Spleen (tissue), 7 donors: ENCODE measurements around the gene GPR78.

ENCODE experiments used
- POLR2A ChIP-seq, 3 donors: fragments of 450-650 bp; IDR thresholded peaks; one replicate each; pipeline ENCODE4 v1.5.1; 2017; ENCODE audit warnings: antibody characterized with exemption in 3 of 3, mild to moderate bottlenecking in 1 of 3
- POLR2AphosphoS5 ChIP-seq, 3 donors: sonication (generic); formaldehyde crosslinking; IDR thresholded peaks; one replicate each; pipeline ENCODE4 v1.5.1; 2017; ENCODE audit warnings: antibody characterized with exemption in 3 of 3
- TF ChIP-seq, protein P1 (sequence below), 11 experiments: fragments of 200-600 bp in 7 of 11; fragments of 450-650 bp in 4 of 11; sonication (generic) in 4 of 11; IDR thresholded peaks in 8 of 11; conservative IDR thresholded peaks in 3 of 11; 1 replicate in 7 of 11; 2 replicates in 4 of 11; pipeline versions ENCODE4 v1.4.0 to v1.8.0; 2016 to 2021; ENCODE audit warnings: antibody characterized with exemption in 11 of 11, inconsistent platforms in 4 of 11, mild to moderate bottlenecking in 1 of 11
- donor health status: DM: no; HTN: no; CAD: no; lungs with moderate emphysema.
- donor health status: DM: no; HTN: no; CAD: no.
- donor health status: DM: no; HTN: no; CAD: no.

- TF ChIP-seq, protein P1, sequence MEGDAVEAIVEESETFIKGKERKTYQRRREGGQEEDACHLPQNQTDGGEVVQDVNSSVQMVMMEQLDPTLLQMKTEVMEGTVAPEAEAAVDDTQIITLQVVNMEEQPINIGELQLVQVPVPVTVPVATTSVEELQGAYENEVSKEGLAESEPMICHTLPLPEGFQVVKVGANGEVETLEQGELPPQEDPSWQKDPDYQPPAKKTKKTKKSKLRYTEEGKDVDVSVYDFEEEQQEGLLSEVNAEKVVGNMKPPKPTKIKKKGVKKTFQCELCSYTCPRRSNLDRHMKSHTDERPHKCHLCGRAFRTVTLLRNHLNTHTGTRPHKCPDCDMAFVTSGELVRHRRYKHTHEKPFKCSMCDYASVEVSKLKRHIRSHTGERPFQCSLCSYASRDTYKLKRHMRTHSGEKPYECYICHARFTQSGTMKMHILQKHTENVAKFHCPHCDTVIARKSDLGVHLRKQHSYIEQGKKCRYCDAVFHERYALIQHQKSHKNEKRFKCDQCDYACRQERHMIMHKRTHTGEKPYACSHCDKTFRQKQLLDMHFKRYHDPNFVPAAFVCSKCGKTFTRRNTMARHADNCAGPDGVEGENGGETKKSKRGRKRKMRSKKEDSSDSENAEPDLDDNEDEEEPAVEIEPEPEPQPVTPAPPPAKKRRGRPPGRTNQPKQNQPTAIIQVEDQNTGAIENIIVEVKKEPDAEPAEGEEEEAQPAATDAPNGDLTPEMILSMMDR (IDR thresholded peaks at IDR 0.05 in 8 of 11, conservative IDR thresholded peaks at IDR 0.05 in 3 of 11): no peak
- TF ChIP-seq POLR2A (IDR thresholded peaks at IDR 0.05): no peak
- no peak for TF ChIP-seq POLR2AphosphoS5 (IDR thresholded peaks at IDR 0.05)
These were observed 36.6 kb upstream of the GPR78 start for GRCh38 chr4:8543623-8544022.
